ENCODE measurements around the gene PROC. TPM values are rescaled to one million over a fixed set of nuclear protein-coding genes. Genes with fewer than 3 reads are reported as not detected.

Gene PROC
- total and polyA plus RNA-seq, 12 donors: 0.10 to 0.16 TPM; not detected in 10

GRCh38 chr2:127394492-127394891 is 23.7 kb upstream of the PROC start:
- WGBS, 4 donors: 61 to 70% (median 62%) methylated on average over 3 of the region's 3 CpGs
- H3K9me3 ChIP-seq (replicated peaks in 1 of 3): no peaks in the 10 kb centered on the region
- no peak for DNase-seq
- no peaks in the 10 kb centered on the region for H3K27me3 ChIP-seq
- peaks cover 4 to 17% of the 10 kb centered on the region in 2 donors for H3K4me1 ChIP-seq (replicated peaks in 1 of 2)
- no peak overlapping the region for H3K4me3 ChIP-seq
- no peaks in the 10 kb centered on the region for H3K36me3 ChIP-seq (replicated peaks in 1 of 2)
- H3K27ac ChIP-seq: no peak overlapping the region
- intact Hi-C loops (cut with DNase I): no loop called here
- no peak for TF ChIP-seq POLR2A (IDR thresholded peaks at IDR 0.05)
- TF ChIP-seq CTCF (IDR thresholded peaks at IDR 0.05): no peak

GRCh38 chr2:127397568-127398238 is 20.5 kb upstream of the PROC start:
- TF ChIP-seq CTCF (IDR thresholded peaks at IDR 0.05): no peak
- no peak for TF ChIP-seq POLR2A (IDR thresholded peaks at IDR 0.05)
- Histone ChIP-seq H3K4me1 (replicated peaks in 1 of 2) (peaks cover 4 to 17% of the 10 kb centered on the region in 2 donors), H3K9me3 (replicated peaks in 1 of 3) (no peaks in the 10 kb centered on the region), H3K36me3 (replicated peaks in 1 of 2) (no peaks in the 10 kb centered on the region), H3K27ac (peak overlapping the region in 4 of 5 donors; percentile 39 to 68 (median 60)), H3K27me3 (no peaks in the 10 kb centered on the region), H3K4me3 (no peak overlapping the region)
- 49 to 76% (median 61%) methylated on average over 7 to 9 of the region's 9 CpGs for WGBS, 4 donors
- intact Hi-C loops (cut with DNase I): no loop called here
- peak in 1 of 7 donors; percentile 19 for DNase-seq

GRCh38 chr2:127398239-127398590 is 20.0 kb upstream of the PROC start:
- no peaks in the 10 kb centered on the region for H3K27me3 ChIP-seq
- peaks cover 4 to 17% of the 10 kb centered on the region in 2 donors for H3K4me1 ChIP-seq (replicated peaks in 1 of 2)
- no peaks in the 10 kb centered on the region for H3K9me3 ChIP-seq (replicated peaks in 1 of 3)
- TF ChIP-seq CTCF (IDR thresholded peaks at IDR 0.05): no peak
- no peak overlapping the region for H3K4me3 ChIP-seq
- H3K36me3 ChIP-seq (replicated peaks in 1 of 2): no peaks in the 10 kb centered on the region
- peak; percentile 94 to 99 (median 97) for DNase-seq
- H3K27ac ChIP-seq: peak overlapping the region in 4 of 5 donors; percentile 39 to 68 (median 60)
- WGBS, 4 donors: 0 to 10% (median 3%) methylated on average over 1 to 4 of the region's 4 CpGs
- intact Hi-C loops (cut with DNase I): no loop called here

GRCh38 chr2:127400533-127400896 is 17.7 kb upstream of the PROC start:
- H3K9me3 ChIP-seq (replicated peaks in 1 of 3): no peaks in the 10 kb centered on the region
- intact Hi-C loops (cut with DNase I): no loop called here
- H3K27me3 ChIP-seq: no peaks in the 10 kb centered on the region
- DNase-seq: no peak
- TF ChIP-seq POLR2A (IDR thresholded peaks at IDR 0.05): no peak
- no peak overlapping the region for H3K4me3 ChIP-seq
- H3K27ac ChIP-seq: no peak overlapping the region
- H3K4me1 ChIP-seq (replicated peaks in 1 of 2): peaks cover 4 to 17% of the 10 kb centered on the region in 2 donors
- H3K36me3 ChIP-seq (replicated peaks in 1 of 2): no peaks in the 10 kb centered on the region
- WGBS, 4 donors: 83 to 90% (median 84%) methylated on average over 1 to 9 of the region's 9 CpGs

All from adrenal gland (tissue), 12 donors.